MM.1S (cell line): ENCODE measurements around the gene MFNG.

ENCODE experiments used
- CTCF ChIP-seq: fragments of 300-600 bp; sonication (generic); IDR thresholded peaks from 2 replicates; pipeline ENCODE4 v1.5.1; 2016; ENCODE audit warnings: antibody characterized with exemption, low read length, mixed read lengths
- EZH2 ChIP-seq: fragments of 300-600 bp; sonication (generic); optimal IDR thresholded peaks from 2 replicates; pipeline ENCODE3; 2017; ENCODE audit warnings: low read depth, mild to moderate bottlenecking, antibody characterized with exemption, low read length, mixed read lengths

DNA sequence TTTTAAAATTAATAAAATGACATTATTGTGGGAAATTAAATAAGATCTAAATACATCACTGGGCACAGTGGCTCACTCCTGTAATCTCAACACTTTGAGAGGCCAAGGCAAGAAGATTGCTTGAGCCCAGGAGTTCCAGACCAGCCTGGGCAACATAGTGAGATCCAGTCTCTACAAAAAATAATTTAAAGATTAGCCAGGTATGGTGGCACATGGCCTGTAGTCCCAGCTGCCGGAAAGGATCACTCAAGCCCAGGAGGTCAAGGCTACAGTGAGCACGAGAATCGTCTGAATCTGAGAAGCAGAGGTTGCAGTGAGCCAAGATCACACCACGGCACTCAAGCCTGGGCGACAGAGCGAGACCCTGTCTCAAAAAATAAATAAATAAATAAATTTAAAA is 49.0 kb upstream of the MFNG start:
- TF ChIP-seq CTCF: no peak
- TF ChIP-seq EZH2: no peak
